H1 (cell line): Measurements from ENCODE around the gene HLA-A.

Experiments
- BRCA1 ChIP-seq: IDR thresholded peaks from 2 replicates; pipeline ENCODE4 v1.6.1; 2012; ENCODE audit warnings: low read depth, low read length, improper control_type of control experiment
- POLR2A ChIP-seq, 2 experiments: IDR thresholded peaks; 1 replicate in 1 of 2; 2 replicates in 1 of 2; pipeline ENCODE4 v1.6.1; 2011; ENCODE audit warnings: low read depth in 2 of 2, low read length in 2 of 2, mild to moderate bottlenecking in 2 of 2; ENCODE audit errors: control extremely low read depth in 1 of 2
- RXRA ChIP-seq: IDR thresholded peaks from 2 replicates; pipeline ENCODE4 v1.6.1; 2011; ENCODE audit warnings: low read depth, mild to moderate bottlenecking, low read length, moderate library complexity; ENCODE audit not compliant: insufficient read depth
- TAF7 ChIP-seq: optimal IDR thresholded peaks from 2 replicates; pipeline ENCODE3; 2011; ENCODE audit warnings: low read depth, mild to moderate bottlenecking, inconsistent platforms, low read length, moderate library complexity, borderline replicate concordance
- TEAD4 ChIP-seq: IDR thresholded peaks from 2 replicates; pipeline ENCODE4 v1.6.1; 2012; ENCODE audit warnings: low read depth, low read length, inconsistent platforms, mixed read lengths

DNA sequence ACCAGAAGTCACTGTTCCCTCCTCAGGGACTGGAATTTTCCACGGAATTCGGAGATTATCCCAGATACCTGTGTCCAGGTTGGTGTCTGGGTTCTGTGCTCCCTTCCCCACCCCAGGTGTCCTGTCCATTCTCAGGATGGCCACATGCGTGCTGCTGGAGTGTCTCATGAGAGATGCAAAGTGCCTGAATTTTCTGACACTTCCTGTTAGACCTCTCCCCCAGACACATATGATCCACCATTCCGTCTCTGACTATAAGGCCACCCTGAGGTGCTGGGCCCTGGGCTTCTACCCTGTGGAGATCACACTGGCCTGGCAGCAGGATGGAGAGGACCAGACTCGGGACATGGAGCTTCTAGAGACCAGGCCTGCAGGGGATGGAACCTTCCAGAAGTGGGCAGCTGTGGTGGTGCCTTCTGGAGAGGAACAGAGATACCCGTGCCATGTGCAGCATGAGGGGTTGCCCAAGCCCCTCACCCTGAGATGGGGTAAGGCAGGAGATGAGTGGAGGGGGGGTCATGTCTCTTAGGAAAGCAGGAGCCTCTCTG is 14.4 kb upstream of the HLA-A start:
- TF ChIP-seq TAF7 (no peak), TEAD4 (no peak), RXRA (no peak), POLR2A (IDR thresholded peaks at IDR 0.05; ENCODE audit: control extremely low read depth in 1 of 2, low read depth in 2 of 2, low read length in 2 of 2) (no peak), BRCA1 (no peak)
